Measurements from ENCODE around the gene PARP11. TPM values are rescaled to one million over a fixed set of nuclear protein-coding genes. Genes with fewer than 3 reads are reported as not detected.

Gene PARP11
- total RNA-seq, 1 donor from 2014 or later, result 28.3 TPM

- Mint-ChIP-seq H3K4me3 (ENCODE audit: low read depth) (no peak overlapping the region), H3K9me3 (ENCODE audit: low read depth) (no peaks in the 10 kb centered on the region), H3K36me3 (ENCODE audit: insufficient read depth) (peaks cover 13% of the 10 kb centered on the region), H3K27me3 (no peaks in the 10 kb centered on the region), H3K27ac (no peak overlapping the region), H3K4me1 (ENCODE audit: low read depth) (no peaks in the 10 kb centered on the region)
- no peak for DNase-seq (ENCODE audit: low spot score, unreplicated experiment)
- no peak for TF ChIP-seq CTCF (IDR thresholded peaks at IDR 0.05; ENCODE audit: unreplicated experiment)
Measured at GRCh38 chr12:3810540-3810939, 62.7 kb downstream of the PARP11 start.

- Mint-ChIP-seq H3K4me3 (ENCODE audit: low read depth) (no peak overlapping the region), H3K27ac (no peak overlapping the region), H3K27me3 (no peaks in the 10 kb centered on the region), H3K36me3 (ENCODE audit: insufficient read depth) (peaks cover 13% of the 10 kb centered on the region), H3K4me1 (ENCODE audit: low read depth) (no peaks in the 10 kb centered on the region), H3K9me3 (ENCODE audit: low read depth) (no peaks in the 10 kb centered on the region)
- TF ChIP-seq CTCF (IDR thresholded peaks at IDR 0.05; ENCODE audit: unreplicated experiment), result no peak
- no peak for DNase-seq (ENCODE audit: low spot score, unreplicated experiment)
Measured at GRCh38 chr12:3810016-3810370, 63.2 kb downstream of the PARP11 start.

GRCh38 chr12:3809357-3810015, 63.7 kb downstream of the PARP11 start:
- Mint-ChIP-seq H3K4me1 (ENCODE audit: low read depth) (no peaks in the 10 kb centered on the region), H3K36me3 (ENCODE audit: insufficient read depth) (peaks cover 13% of the 10 kb centered on the region), H3K27ac (no peak overlapping the region), H3K27me3 (no peaks in the 10 kb centered on the region), H3K4me3 (ENCODE audit: low read depth) (no peak overlapping the region), H3K9me3 (ENCODE audit: low read depth) (no peaks in the 10 kb centered on the region)
- TF ChIP-seq CTCF (IDR thresholded peaks at IDR 0.05; ENCODE audit: unreplicated experiment), result no peak
- DNase-seq (ENCODE audit: low spot score, unreplicated experiment), result no peak

GRCh38 chr12:3805077-3805476, 68.1 kb downstream of the PARP11 start:
- Mint-ChIP-seq H3K27ac (no peak overlapping the region), H3K4me1 (ENCODE audit: low read depth) (no peaks in the 10 kb centered on the region), H3K36me3 (ENCODE audit: insufficient read depth) (peaks cover 4% of the 10 kb centered on the region), H3K4me3 (ENCODE audit: low read depth) (no peak overlapping the region), H3K27me3 (no peaks in the 10 kb centered on the region), H3K9me3 (ENCODE audit: low read depth) (no peaks in the 10 kb centered on the region)
- no peak for DNase-seq (ENCODE audit: low spot score, unreplicated experiment)
- TF ChIP-seq CTCF (IDR thresholded peaks at IDR 0.05; ENCODE audit: unreplicated experiment), result no peak

- H3K27me3 Mint-ChIP-seq, result no peaks in the 10 kb centered on the region
- peak; percentile 99 for TF ChIP-seq CTCF (IDR thresholded peaks at IDR 0.05; ENCODE audit: unreplicated experiment)
- H3K4me1 Mint-ChIP-seq (ENCODE audit: low read depth), result no peaks in the 10 kb centered on the region
- no peaks in the 10 kb centered on the region for H3K9me3 Mint-ChIP-seq (ENCODE audit: low read depth)
- peaks cover 4% of the 10 kb centered on the region for H3K36me3 Mint-ChIP-seq (ENCODE audit: insufficient read depth)
- peak; percentile 60 for DNase-seq (ENCODE audit: low spot score, unreplicated experiment)
- H3K27ac Mint-ChIP-seq, result no peak overlapping the region
- H3K4me3 Mint-ChIP-seq (ENCODE audit: low read depth), result no peak overlapping the region
Measured at GRCh38 chr12:3803865-3804472, 69.2 kb downstream of the PARP11 start.

Measured in progenitor cell of endocrine pancreas (in vitro differentiated cells).